CD4-positive, alpha-beta T cell treated with Interleukin-17A for 1 hour (primary cell): ENCODE data around the gene ARHGEF40.

ENCODE experiments used
- DNase-seq: peaks from one replicate; pipeline ENCODE4 v3.0.0-alpha.2; 2020

The ARHGEF40 gene

DNA sequence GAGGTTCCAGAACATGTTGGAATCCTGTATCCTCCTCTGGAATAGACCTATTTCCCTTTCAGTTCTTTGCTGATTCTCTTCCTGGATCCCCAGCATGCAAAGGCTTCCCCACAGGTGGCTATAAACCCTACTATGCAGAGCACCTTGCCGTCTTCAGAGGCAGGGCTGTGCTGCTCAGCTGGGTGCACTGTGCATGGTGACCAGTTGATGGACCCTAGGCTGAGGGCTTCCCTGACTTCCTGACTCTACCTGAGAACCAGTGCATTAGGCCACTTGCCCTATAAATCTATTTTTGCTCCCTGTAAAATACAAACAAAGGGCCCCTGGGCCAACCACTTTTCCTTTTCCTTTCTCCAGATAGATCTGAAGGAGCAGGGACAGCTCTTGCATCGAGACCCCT lies 14.3 kb downstream of the ARHGEF40 start:
- DNase-seq, result no peak

DNA sequence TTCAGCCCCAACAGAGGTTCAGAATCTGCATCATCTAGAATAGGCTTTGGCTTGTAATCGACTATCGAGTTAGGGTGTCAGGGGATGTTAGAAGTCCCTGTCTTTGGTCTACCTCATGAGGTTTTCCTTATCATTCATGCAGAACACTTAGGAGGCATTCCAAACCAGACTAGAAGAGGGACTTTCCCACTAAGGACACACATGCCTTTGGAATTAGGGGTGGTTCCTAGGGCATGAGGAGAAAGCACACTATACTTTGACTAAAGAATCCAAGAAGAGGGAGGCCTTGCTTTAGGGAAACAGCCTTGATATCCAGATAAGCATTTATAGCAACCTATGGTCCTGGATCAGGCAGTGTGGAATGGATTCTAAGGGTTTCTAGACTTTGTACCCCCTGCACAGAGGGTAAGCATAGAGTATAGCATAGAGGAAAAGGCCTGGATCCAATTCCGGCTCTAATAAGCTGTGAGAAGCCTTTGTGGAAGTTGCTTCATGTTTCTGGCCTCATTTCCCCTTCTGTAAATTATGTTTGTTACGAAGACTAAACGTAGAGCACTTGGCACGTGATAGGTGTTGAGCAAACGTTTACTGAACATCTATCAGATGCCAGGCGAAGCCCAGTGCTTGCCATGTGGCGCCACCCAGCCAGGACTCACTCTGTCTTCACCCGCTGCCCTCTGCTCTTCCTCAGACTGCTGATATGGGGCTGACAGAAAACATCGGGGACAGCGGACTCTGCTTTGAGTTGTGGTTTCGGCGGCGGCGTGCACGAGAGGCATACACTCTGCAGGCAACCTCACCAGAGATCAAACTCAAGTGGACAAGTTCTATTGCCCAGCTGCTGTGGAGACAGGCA lies 15.1 kb downstream of the ARHGEF40 start:
- DNase-seq, result no peak

DNA sequence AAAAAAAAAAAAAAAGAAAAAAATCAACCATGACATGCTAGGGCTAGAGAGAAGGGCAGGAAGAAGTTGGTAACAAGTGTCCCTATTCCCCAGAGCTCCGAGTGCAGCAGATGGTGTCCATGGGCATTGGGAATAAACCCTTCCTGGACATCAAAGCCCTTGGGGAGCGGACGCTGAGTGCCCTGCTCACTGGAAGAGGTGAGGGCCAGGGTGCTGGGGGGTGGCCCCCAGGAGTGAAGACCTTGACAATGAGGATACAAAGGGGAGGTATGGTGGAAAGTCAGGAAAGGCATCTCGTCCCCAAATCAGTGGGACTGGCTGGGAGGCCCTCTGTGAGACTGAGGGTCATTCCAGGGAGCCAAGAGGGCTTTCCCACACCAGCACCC lies 16.8 kb downstream of the ARHGEF40 start:
- DNase-seq, result no peak

DNA sequence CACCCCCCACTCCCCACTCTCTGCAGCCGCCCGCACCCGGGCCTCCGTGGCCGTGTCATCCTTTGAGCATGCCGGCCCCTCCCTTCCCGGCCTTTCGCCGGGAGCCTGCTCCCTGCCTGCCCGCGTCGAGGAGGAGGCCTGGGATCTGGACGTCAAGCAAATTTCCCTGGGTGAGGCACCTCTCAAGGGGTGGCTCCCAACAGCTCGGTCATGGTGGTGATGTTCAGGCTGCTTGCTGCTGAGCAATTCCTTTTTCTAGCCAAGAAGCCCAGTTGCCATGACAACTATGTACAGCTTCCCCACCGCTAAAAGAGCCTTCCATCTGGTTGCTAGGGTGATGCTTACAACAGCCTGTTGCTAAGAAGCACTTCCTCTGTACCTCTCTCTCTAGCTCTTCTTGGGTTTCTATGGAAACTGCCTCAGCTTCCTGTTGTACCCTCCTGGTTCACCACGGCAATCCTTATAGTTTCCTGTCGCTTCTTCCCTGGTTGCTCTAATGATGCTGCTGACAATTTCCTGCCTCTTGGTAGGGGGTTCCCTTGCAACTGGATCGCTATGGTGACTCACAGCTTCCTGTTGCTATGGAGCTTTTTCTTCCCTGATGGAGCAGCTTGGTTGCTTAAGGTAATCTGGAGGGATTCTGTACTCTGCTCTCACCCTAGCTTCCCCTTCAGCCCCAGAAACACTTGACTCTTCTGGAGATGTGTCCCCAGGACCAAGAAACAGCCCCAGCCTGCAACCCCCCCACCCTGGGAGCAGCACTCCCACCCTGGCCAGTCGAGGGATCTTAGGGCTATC lies 17.4 kb downstream of the ARHGEF40 start:
- DNase-seq, result peak; percentile 98

DNA sequence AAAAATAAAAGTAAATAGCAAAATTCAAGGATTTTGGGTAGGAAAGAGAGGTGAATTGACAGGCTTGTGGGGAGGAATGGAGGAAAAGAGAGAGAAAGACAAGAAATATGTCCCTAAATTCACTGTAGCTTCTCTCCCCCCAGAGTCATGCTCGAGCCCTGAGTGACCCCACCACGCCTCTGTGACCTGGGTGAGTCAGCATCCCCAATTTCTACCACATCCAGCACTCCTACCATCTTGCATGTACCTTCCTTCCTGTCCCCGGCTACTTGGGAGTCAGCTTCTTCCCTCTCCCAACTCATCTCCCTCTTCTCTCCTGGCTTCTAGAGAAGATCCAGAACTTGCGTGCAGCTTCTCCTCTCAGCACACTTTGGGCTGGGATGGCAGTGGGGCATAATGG lies 18.6 kb downstream of the ARHGEF40 start:
- no peak for DNase-seq

DNA sequence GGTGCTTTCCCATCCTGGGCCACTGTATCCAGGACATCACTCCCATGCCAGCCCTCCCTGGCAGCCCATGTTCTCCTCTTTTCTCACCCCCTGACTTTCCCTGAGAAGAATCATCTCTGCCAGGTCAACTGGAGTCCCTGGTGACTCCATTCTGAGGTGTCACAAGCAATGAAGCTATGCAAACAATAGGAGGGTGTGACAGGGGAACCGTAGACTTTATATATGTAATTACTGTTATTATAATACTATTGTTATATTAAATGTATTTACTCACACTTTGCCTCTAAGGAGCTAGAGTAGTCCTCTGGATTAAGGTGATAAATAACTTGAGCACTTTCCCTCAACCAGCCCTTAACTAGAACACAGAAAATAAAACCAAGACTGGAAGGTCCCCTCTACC lies 19.2 kb downstream of the ARHGEF40 start:
- no peak for DNase-seq

DNA sequence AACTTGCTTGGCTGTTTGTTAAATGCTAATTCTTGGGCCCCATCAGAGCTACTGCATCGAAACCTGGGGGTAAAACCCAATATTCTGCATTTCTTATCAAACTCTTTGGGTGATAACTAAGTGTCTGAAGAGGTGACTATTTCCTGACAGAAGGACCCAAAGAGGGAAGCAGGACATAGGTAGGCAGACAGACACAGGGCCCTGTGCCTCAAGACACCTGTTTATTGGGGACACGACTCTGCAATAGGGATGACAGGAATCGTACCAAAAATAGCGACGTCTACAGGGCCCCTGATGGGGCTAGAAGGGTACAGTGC lies 19.7 kb downstream of the ARHGEF40 start:
- DNase-seq, result no peak

DNA sequence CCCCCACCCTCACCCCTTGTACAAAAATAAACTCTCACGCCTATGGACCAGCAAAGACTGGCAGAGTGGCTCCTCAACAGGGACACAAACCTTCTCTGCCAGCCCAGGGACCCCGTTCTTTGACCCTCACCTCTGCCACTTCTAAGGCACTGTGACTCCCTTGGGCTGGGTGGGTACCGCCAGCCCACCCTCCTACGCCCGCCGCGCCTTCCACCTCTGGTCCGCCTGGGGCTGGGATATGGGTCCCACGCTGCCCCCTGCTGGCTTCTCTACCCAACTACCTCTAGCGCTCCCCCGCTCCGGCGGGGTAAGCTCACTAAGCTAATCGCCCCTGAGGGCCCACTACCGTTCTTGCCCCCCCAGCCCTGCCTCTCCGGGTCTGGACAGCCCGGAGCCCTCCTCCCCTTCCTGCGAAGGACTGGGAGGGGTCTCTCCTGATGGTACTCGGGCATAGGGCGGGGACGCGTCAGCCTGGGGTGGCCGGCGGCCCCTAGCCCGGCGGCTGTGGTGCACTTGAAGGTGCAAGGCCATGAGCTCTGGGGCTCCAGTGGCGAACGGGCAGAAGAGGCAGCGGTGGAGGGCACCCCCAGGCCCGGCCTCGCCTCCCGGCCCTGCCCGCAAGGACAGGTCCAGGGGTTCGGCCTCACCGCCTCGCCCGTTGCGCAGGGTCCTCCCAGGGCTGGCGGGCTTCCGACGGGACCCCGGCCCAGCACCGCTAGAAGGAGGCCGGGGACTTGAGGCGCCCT lies 20.3 kb downstream of the ARHGEF40 start:
- DNase-seq, result no peak

DNA sequence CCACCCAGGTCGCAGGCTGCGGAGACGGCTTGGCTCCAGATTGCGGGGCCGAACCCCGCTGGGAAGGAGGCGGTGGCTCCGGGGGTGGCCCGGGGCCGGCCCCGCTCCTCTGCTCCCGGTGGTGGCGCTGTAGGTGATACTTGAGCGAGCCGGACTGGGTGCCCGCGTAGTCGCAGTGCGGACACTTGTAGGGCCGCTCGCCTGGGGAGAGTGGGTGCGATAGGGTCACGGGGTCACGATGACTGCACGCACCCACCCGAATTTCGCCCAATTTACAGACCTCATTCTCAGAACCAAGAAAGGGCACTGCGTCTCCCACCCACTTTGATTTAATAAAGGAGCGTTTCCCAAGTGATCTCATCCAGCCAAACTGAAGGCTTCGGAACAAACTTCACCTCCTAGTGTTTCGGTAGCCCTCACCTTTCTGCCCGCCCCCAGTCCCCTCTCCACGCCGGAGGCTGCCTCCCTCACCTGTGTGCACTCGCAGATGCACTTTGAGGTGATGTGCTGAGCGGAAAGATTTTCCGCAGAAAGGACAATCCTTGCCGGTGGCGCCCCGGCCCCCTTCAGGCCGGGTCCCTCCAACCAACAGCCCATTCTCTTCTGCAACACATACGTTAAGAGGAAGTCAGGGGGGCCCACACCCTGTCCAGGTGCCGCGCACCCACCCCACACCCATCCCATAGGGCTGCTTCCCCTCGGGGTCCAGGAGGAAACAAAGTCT lies 21.0 kb downstream of the ARHGEF40 start:
- DNase-seq, result no peak

DNA sequence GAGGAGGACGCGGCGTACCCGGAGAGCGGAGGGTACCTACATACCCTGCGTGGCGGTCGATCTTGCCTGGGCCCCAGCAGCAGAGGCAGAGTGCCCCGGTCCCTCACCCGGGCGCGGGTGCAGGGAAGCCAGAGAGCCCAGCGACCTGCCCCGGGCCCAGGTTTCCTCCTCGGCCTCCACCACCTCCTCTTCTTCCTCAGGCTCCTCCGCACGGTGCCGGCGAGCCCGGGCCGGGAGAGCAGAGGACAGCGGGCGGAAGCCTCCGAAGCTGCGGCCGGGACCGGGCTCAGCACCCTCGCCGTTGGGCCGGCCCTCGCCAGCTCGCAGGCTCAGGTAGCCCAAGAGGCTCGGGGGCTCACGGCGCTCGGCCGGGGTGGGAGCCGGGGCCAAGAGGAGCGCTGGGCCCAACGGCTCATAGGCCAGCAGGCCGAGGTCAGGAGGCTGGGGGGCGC lies 21.7 kb downstream of the ARHGEF40 start:
- no peak for DNase-seq

DNA sequence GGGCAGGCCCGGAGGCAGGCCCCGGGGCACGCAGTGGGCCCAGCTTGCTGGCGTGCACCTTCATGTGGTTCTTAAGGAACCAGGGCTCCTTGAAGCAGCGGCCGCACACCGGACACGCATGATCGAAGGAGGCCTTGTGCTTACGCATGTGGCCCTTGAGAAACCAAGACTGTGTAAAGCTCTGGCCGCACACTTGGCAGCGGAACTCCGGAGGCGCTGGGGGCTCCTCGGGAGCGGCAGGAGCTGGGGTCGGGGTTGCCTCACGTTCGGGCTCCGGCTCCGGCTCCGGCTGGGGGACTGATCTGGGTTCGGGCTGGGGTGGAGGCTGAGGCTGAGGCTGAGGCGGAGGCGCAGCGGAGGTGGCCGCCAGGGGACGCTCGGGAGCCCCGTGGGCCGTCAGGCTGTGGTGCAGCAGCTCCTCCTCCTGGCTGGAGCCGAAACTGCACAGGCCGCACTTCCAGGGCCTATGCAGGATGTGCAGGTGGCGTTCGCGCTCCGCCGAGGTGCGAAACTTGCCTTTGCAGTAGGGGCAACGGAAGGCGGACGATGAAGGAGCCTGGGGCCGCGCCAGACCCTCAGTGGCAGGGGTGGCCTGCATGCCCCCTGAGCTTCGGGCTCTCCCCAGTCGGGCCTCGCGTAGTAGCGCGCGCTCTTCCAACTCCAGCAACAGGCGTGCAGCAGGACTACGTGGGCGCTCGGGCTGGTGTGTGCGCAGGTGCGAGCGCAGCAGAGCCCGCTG lies 22.3 kb downstream of the ARHGEF40 start:
- peak; percentile 91 for DNase-seq

DNA sequence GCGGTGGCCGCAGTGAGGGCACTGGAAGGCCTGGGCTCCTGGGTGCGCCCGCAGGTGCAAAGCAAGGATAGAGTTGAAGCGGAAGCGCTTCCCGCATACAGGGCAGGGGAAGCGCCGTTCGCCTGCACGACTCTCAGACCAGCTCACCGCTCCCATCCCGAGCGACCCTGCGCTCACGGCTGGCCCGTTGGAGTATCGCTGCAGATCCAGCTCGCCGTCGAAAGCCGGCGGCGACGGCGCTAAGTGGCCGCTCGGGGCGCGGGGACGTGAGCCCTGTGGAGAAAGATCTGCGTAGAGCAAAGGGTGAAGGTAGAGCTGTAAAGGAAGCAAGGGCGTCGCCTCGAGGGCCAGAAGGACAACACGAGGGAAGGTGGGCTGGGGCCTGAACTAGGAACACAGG lies 22.9 kb downstream of the ARHGEF40 start:
- no peak for DNase-seq

DNA sequence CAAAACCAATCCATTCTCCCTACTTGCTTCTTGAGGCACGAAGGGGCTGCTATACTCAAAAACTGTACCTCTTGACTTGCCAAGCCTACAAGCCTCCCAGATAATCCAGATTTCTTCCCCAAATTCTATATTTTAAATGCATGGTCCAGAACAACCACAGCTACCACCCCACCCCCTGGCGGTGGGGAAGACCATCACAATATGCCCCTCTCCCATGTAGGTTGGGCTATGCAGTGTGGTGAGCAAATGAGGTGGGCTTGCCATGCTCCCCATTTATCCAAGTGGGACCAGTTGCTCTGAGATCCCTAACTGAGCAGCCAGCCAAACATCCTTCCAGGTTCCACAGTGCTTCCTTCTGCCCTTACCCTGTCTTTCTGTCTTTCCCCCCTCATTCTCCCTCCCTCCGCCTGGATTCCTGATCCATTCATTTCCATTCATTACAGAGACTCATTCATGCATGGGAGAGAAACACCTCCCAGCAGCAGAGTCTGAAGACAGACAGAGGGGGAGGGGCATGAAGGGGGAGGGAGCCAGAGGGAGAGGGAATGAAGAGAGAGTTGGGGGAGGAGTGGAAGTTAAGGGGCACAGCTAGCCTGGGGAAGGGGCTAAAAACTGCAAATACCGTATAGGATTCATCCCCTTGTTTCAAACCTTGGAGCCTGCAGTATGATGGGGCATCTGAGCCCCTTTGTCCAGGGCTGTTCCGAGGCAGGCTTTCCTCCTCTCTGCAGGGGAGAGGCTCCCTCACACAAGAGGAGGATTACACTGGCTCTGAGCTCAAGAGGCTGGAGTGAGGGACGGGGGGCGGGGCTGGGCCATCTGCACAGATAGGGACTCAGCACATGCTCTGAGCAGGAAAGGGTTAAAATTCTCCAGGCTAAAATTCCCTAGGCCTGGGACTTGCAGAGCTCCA lies 23.9 kb downstream of the ARHGEF40 start:
- no peak for DNase-seq

DNA sequence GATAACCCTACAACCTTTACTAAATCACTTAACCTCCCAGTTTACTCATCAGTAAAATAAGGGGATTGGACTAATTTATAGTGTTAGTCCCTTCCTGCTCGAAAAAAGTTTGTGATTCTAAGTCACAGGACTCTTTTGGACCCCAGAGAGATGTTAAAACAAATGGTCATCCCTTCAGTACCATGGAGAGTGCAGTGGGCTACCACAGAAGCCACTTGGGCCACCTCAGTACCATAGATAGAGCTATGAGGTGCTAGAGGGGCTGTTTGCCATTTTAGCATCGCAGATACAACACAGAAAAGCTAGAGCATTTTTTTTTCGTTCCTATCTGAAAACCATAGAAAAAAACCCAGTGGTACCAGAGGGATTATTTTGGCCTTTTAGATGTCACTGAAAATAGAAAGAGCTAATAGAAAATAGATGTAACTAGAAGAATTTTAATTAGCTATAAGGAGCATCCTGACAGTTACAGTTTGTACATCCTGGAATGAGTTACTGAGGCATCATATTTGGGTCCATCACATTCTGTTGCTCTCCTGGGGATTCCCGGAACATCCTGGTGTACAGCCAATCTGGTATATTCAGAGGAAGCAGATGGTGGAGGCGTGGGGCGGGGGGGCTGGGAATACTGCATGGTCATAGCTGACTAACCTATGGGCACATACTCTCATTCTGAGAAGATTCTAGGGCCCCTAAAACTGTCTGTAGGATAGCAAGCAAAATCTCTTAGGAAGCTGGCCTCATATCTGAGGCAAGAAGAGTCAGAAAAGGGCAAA lies 25.5 kb downstream of the ARHGEF40 start:
- no peak for DNase-seq

DNA sequence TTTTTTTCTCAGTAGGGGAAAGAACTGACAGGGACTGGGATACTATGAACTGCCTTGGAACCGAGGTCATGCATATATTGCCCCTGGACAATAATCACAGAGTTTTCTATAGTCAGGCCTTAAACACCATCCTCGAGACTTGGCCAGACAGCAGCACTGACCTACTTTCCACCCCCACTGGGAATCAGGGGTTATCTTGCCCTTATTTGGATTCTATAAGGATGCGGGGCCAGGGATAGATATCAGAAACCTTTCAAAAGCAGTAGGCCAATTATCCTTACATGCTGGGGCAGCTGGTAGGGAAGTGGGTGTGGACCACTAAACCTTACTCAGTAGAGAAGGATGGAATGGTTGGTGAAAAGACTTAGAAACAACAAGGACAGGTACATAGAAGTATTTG lies 26.3 kb downstream of the ARHGEF40 start:
- no peak for DNase-seq

DNA sequence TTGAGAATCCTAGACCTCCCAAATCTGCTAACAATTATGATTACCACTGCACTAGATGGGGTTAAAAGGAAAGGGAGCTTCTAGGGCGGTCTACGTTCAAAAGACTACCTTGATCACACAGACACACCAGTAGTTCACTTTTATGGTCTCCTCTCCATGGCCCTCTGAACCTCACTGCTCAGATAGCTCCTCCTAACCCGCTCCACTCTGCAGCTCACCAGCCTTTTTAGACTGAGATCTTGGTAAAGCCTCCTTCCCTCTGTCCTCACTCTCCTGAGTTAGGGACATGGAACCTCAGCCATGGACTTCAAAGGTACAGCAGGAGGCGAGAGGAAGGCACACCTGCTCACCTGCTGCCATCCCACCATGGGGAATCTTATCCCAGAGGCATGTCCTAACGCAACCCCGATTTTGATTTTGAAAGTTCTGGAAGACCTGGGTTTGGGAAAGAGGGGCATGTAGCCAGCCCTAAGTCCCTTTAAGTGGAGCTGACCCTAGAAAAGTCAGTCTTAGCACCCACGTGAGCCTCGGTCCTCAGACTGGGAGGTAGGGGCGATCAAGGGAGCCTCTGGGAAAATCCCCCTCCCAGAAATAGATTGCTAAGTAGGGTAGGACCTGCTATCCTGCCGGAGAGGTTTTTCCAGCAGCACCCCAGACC lies 27.0 kb downstream of the ARHGEF40 start:
- no peak for DNase-seq

DNA sequence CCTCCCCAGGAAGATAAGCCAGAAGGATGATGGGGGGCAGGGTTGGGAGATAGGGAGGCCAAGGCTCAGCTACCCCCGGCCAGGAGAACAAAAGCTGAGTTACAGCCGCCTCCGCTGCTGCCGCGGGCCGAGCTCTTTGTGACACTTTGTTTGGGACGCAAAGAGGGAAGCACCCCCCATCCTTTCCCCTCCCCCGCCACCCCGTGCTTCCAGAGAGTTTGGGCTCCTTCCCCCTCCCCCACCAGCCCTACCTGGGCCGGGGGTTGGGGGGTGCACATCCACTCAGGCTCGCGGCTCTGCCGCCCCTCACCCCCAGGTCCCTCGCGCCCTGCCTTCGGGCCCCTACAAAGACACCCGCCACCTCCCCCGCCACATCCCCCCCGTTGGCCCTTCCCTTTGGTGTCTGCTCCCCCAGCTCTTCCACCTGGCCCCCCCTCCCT lies 27.6 kb downstream of the ARHGEF40 start:
- no peak for DNase-seq

DNA sequence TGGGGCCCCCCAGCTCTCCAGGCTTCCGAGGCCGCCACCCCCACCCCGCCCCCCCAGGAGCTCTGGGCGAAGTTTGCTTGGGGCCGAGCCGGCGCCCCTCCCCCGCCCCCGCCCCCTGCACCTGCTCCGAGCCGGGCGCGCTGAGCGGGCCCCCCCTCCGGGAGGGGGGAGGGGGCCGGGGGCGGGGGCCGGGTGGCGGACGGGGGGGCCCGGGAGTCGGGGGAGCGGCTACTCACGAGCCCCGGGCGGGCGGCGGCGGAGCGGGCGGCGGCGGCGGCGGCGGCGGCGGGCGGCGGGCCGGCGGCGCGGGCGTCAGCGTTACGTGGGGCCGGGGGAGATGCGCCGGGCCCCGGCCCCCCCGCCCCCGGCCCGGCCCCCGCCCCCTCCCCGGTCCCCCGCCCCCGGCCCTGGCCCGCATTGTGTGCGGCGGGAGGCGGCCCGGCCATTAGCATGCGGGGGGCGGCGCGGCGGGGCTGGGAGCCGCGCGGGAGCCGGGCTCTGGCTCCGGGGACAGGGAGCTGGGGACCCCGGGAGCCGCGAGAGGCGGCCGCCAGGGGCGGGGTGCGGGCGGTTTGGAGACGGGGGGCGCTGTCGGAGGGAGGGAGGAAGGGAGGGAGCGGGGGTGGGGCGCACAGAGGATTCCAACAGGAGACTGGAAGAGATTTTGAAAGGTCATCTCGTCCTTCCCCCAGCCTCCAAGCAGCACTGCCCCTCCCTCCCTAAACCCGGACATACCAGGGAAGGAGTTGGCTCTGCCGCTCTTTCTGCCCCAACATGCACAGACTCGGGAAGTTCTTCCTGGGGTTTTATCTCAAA lies 28.2 kb downstream of the ARHGEF40 start, which contains the start of gene ZNF219:
TSS of gene ZNF219 (minus strand) at position 580 of the 816 bp plus-strand sequence. CDS start 5,064 bp downstream, outside the sequence.
- peak; percentile 53 for DNase-seq
